Skeletal muscle satellite cell (primary cell): ENCODE measurements around the gene NDUFS7.

Experiments used
- H3K27me3 ChIP-seq: 2 replicates; pipeline ENCODE4 v1.7.0; 2013; ENCODE audit warnings: low read length; ENCODE audit not compliant: control insufficient read depth, insufficient read depth
- H3K36me3 ChIP-seq: 2 replicates; pipeline ENCODE4 v1.7.0; 2013; ENCODE audit warnings: mild to moderate bottlenecking, control low read depth, low read length; ENCODE audit not compliant: insufficient read depth
- H3K4me1 ChIP-seq: 2 replicates; pipeline ENCODE4 v1.7.0; 2013; ENCODE audit warnings: low read length; ENCODE audit not compliant: control insufficient read depth, insufficient read depth
- H3K4me2 ChIP-seq: 2 replicates; pipeline ENCODE4 v1.7.0; 2013; ENCODE audit warnings: mild to moderate bottlenecking, low read length
- H3K4me3 ChIP-seq: 2 replicates; pipeline ENCODE4 v1.7.0; 2013; ENCODE audit warnings: low read length
- H3K9ac ChIP-seq: 2 replicates; pipeline ENCODE4 v1.7.0; 2013; ENCODE audit warnings: mild to moderate bottlenecking, low read depth, low read length, moderate library complexity
- H3K9me3 ChIP-seq: replicated peaks from 2 replicates; pipeline ENCODE4 v1.7.0; 2013; ENCODE audit warnings: mild to moderate bottlenecking, control low read depth, low read length

The NDUFS7 gene

GRCh38 chr19:1379126-1379905 is 4.4 kb upstream of the NDUFS7 start:
- no peak overlapping the region for H3K9ac ChIP-seq
- H3K4me2 ChIP-seq: no peak overlapping the region
- no peaks in the 10 kb centered on the region for H3K27me3 ChIP-seq
- peaks cover 7% of the 10 kb centered on the region for H3K4me1 ChIP-seq
- H3K9me3 ChIP-seq: no peaks in the 10 kb centered on the region
- H3K4me3 ChIP-seq: no peak overlapping the region
- peaks cover 23% of the 10 kb centered on the region for H3K36me3 ChIP-seq

GRCh38 chr19:1379961-1380489 is 3.7 kb upstream of the NDUFS7 start:
- Histone ChIP-seq H3K9ac (no peak overlapping the region), H3K4me3 (no peak overlapping the region), H3K9me3 (no peaks in the 10 kb centered on the region), H3K36me3 (peaks cover 19% of the 10 kb centered on the region), H3K4me2 (no peak overlapping the region), H3K27me3 (no peaks in the 10 kb centered on the region), H3K4me1 (peaks cover 12% of the 10 kb centered on the region)

GRCh38 chr19:1382250-1382649 is 1.5 kb upstream of the NDUFS7 start:
- H3K4me1 ChIP-seq: peaks cover 12% of the 10 kb centered on the region

GRCh38 chr19:1383017-1383311 is 743 bp upstream of the NDUFS7 start:
- Histone ChIP-seq H3K9ac (no peak overlapping the region), H3K4me3 (no peak overlapping the region), H3K4me1 (peaks cover 12% of the 10 kb centered on the region), H3K9me3 (no peaks in the 10 kb centered on the region), H3K27me3 (no peaks in the 10 kb centered on the region), H3K36me3 (peaks cover 4% of the 10 kb centered on the region), H3K4me2 (no peak overlapping the region)

More at GRCh38 chr19:1382250-1382649, 1.5 kb upstream of the NDUFS7 start:
- Histone ChIP-seq H3K27me3 (no peaks in the 10 kb centered on the region), H3K9me3 (no peaks in the 10 kb centered on the region), H3K9ac (no peak overlapping the region), H3K36me3 (peaks cover 11% of the 10 kb centered on the region), H3K4me2 (no peak overlapping the region), H3K4me3 (no peak overlapping the region)

- H3K4me1 ChIP-seq: peaks cover 12% of the 10 kb centered on the region
- H3K9me3 ChIP-seq: no peaks in the 10 kb centered on the region
- H3K36me3 ChIP-seq: peaks cover 9% of the 10 kb centered on the region
- no peaks in the 10 kb centered on the region for H3K27me3 ChIP-seq
- peak overlapping the region; percentile 93 for H3K4me3 ChIP-seq
- H3K4me2 ChIP-seq: peak overlapping the region; percentile 86
- H3K9ac ChIP-seq: peak overlapping the region; percentile 92
Measured at GRCh38 chr19:1384085-1384462, 367 bp downstream of the NDUFS7 start.

- Histone ChIP-seq H3K4me1 (peaks cover 12% of the 10 kb centered on the region), H3K36me3 (peaks cover 14% of the 10 kb centered on the region), H3K9ac (peak overlapping the region; percentile 92), H3K4me3 (peak overlapping the region; percentile 93), H3K4me2 (peak overlapping the region; percentile 86), H3K27me3 (no peaks in the 10 kb centered on the region), H3K9me3 (no peaks in the 10 kb centered on the region)
Measured at GRCh38 chr19:1384478-1385110, 887 bp downstream of the NDUFS7 start.

- no peaks in the 10 kb centered on the region for H3K9me3 ChIP-seq
- no peak overlapping the region for H3K4me3 ChIP-seq
- H3K36me3 ChIP-seq: peaks cover 22% of the 10 kb centered on the region
- H3K9ac ChIP-seq: no peak overlapping the region
- no peak overlapping the region for H3K4me2 ChIP-seq
- H3K4me1 ChIP-seq: peaks cover 12% of the 10 kb centered on the region
- H3K27me3 ChIP-seq: no peaks in the 10 kb centered on the region
Measured at GRCh38 chr19:1385816-1386215, 2.1 kb downstream of the NDUFS7 start.

- H3K4me1 ChIP-seq: peaks cover 5% of the 10 kb centered on the region
- H3K36me3 ChIP-seq: peaks cover 26% of the 10 kb centered on the region
- no peak overlapping the region for H3K4me3 ChIP-seq
- no peak overlapping the region for H3K9ac ChIP-seq
- no peaks in the 10 kb centered on the region for H3K9me3 ChIP-seq
- no peaks in the 10 kb centered on the region for H3K27me3 ChIP-seq
- no peak overlapping the region for H3K4me2 ChIP-seq
Measured at GRCh38 chr19:1386945-1387683, 3.4 kb downstream of the NDUFS7 start.

- Histone ChIP-seq H3K36me3 (peaks cover 28% of the 10 kb centered on the region), H3K4me3 (no peak overlapping the region), H3K9ac (no peak overlapping the region), H3K4me2 (no peak overlapping the region), H3K27me3 (no peaks in the 10 kb centered on the region), H3K9me3 (no peaks in the 10 kb centered on the region), H3K4me1 (peaks cover 5% of the 10 kb centered on the region)
Measured at GRCh38 chr19:1387684-1388636, 4.3 kb downstream of the NDUFS7 start.

- peaks cover 5% of the 10 kb centered on the region for H3K4me1 ChIP-seq
- H3K27me3 ChIP-seq: no peaks in the 10 kb centered on the region
- no peak overlapping the region for H3K4me2 ChIP-seq
- H3K4me3 ChIP-seq: no peak overlapping the region
- no peaks in the 10 kb centered on the region for H3K9me3 ChIP-seq
- H3K36me3 ChIP-seq: peaks cover 33% of the 10 kb centered on the region
- H3K9ac ChIP-seq: no peak overlapping the region
Measured at GRCh38 chr19:1388637-1389026, 4.9 kb downstream of the NDUFS7 start.
